ENCODE results near the gene CACNA1E.

DNA sequence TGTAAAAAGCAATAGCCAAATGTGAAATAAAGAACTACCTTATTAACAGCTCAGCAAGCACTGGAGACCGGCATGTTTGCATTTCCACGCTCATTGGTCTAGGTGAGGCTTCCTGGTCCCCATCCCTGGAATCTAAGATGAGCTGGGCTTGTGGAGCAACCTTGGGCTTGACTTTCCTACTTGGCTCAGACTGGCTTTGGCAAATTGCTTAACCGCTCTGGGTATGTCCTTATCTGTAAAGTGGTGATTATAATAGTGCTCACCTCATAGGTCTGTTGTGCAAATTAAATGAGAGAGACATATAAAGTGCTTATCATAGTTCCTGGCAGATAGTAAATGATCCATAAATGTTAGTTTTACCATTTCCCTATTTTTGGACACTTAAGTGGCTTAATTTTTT, 49.4 kb upstream of the CACNA1E start:
- no peak for TF ChIP-seq CTCF (conservative IDR thresholded peaks at IDR 0.05; ENCODE audit: low read depth, low read length)
- TF ChIP-seq EZH2 (IDR thresholded peaks at IDR 0.05; ENCODE audit: borderline replicate concordance, low read depth, low read length, poor library complexity, severe bottlenecking) = no peak
